NT2/D1 (cell line): Measurements from ENCODE around the gene RAB12.
"Not testable (repeated sequence)": the region's sequence is repeated elsewhere in the genome, so short reads cannot be mapped to it uniquely, and the experiment has no call there.

Experiments used
- SUZ12 ChIP-seq: IDR thresholded peaks from 2 replicates; pipeline ENCODE4 v1.6.1; 2011; ENCODE audit not compliant: insufficient read length, insufficient read depth; ENCODE audit errors: extremely low read depth
- YY1 ChIP-seq: IDR thresholded peaks from 2 replicates; pipeline ENCODE4 v1.6.1; 2011; ENCODE audit not compliant: insufficient read length, insufficient read depth

- TF ChIP-seq SUZ12, YY1: not testable (repeated sequence)
These were observed 42.4 kb downstream of the RAB12 start for GRCh38 chr18:8651478-8652261.
